Fibroblast of skin of abdomen (primary cell): ENCODE measurements around the gene PEX6.

Source experiments
- DNase-seq: peaks from one replicate; pipeline ENCODE4 v3.0.0-alpha.2; 2013

Gene PEX6

DNA sequence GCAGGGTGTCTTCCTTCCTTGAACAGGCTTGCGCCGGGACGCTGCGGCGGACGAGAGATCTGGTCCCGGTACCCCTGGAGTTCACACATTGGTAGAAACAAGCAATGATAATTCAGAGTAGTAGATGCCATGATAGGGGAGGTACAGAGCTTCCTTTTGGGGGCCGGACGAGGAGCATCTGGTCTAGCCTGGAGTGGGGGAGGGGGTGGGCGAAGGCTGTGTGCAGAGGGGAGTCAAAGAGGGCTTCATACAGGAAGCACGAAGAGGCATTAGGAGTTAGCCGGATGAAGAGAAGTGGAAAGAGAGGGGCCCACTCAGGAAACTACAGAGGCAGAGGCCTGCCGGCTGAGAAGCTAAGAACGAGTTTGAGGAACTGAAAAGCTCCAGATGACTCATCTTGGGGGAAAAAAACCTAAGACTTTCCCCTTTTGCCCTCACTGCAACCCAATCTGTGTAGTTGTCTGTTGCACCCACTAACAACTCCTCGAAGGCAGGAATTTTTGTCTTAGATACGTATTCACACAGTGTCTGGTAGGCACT lies 49.1 kb downstream of the PEX6 start:
- DNase-seq, result peak; percentile 68

DNA sequence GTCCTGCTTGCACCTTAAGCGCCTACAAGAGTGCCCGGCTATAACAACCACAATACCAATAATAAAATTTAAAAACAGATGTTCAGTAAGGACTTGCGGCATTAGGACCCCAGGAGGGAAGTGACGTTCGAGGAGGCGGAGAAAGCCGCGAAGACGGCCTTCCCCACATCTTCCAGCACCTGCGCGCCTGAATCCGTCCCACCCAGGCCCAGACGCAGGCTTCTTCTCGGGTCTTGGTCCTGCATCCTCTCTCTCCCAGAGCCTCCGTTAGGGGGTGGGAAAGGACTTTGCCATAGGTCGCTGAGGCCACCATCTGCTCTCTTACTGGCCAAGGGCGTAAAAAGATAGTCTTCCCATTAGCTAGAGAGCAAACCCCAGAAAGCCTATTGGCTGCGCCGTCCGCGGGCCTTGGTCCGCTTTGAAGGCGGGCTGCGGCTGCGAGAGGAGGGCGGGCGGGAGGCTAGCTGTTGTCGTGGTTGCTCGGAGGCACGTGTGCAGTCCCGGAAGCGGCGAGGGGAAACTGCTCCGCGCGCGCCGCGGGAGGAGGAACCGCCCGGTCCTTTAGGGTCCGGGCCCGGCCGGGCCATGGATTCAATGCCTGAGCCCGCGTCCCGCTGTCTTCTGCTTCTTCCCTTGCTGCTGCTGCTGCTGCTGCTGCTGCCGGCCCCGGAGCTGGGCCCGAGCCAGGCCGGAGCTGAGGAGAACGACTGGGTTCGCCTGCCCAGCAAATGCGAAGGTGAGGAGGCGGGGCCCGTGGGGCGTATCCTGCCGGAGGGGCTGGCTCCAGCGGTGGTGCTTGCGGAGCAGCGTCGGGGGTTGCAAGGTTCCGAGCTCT lies 49.8 kb downstream of the PEX6 start, which contains the start of gene CNPY3:
CNPY3 (plus strand) TSS at position 495 of the 835 bp plus-strand sequence; CDS start at position 586, 91 bp downstream.
- peak; percentile 98 for DNase-seq

DNA sequence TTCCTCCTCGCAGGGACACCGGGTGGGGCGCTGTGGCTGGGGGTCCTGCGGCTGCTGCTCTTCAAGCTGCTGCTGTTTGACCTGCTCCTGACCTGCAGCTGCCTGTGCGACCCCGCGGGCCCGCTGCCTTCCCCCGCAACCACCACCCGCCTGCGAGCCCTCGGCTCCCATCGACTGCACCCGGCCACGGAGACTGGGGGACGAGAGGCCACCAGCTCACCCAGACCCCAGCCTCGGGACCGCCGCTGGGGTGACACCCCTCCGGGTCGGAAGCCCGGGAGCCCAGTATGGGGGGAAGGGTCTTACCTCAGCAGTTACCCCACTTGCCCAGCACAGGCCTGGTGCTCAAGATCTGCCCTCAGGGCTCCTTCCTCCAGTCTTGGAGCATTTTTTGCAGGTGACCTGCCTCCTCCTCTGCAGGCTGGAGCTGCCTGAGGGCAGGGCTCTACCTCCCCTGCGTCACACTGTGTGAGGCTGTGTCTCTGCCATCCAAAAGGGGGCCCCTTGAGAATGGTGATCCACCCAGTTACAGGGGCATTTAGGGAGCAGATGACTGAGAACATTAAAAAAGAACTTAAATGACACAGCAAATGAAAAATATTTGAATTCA lies 53.6 kb downstream of the PEX6 start:
- DNase-seq, result no peak

- DNase-seq, result no peak
Observed at GRCh38 chr6:42923666-42924065, 55.3 kb downstream of the PEX6 start.

GRCh38 chr6:42921801-42922200 lies 57.2 kb downstream of the PEX6 start:
- DNase-seq, result no peak

DNA sequence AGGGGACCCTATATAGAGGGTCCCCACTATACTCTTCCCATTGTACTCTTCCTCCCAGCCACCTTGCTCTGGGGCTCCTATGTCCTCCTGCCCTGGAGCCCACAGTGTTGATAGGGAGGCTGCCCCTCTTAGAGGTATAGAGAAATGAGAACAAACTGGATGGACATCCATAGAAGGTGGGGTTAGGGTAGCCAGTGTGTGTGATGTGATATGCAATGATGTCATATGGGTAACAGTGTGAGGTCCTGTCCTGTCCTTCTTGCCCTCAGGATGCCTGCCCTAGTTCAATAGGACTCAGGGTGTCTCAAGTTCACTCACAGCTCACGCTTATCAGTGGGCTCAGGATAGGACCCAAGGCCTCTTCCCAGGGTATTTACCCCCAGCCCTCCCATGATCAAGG lies 62.7 kb downstream of the PEX6 start:
- no peak for DNase-seq

DNA sequence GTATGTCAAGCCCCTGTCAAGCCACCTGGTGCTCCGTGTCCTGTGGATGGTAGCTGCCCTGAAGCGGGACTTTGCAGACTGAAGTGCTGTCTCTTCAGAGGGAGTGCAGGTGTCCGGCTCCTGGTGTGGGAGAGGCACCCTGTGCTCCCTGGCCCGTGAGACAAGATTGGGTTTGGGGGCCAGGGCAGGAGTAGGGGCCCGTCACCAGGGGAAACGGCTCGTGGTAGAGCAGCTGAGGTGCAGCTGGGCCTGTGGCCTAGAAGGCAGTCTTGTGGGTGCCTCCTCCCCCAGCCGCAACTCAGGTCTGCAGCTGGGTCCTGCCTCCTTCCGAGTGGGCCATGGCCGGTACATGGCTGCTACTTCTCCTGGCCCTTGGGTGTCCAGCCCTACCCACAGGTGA lies 63.2 kb downstream of the PEX6 start, which contains the start of gene PTCRA:
PTCRA (plus strand) TSS at position 322 of the 400 bp plus-strand sequence; CDS start at position 339, 17 bp downstream.
- no peak for DNase-seq

DNA sequence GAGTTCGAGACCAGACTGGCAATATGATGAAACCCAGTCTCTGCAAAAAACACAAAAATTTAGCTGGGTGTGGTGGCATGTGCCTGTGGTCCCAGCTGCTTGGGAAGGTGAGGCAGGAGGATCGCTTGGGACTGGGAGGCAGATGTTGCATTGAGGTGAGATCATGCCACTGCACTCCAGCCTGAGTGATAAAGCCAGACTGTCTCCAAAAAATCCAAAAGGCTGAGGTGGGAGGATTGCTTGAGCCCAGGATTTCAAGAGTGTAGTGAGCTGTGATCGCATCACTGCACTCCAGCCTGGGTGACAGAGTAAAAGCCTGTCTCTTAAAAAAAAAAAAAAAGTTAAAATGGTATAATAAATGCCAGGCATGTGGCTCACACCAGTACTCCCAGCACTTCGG lies 64.4 kb downstream of the PEX6 start:
- DNase-seq, result no peak
